Brain microvascular endothelial cell (primary cell): Measurements from ENCODE around the gene LATS2.

Source experiments
- DNase-seq: peaks from one replicate; pipeline ENCODE4 v3.0.0-alpha.2; 2020
- H3K27ac ChIP-seq: fragments of 250-450 bp; sonication (Bioruptor Pico); 2 replicates; pipeline ENCODE4 v1.5.1; 2020; ENCODE audit warnings: mild to moderate bottlenecking, moderate library complexity
- H3K27me3 ChIP-seq: fragments of 250-450 bp; sonication (Bioruptor Pico); replicated peaks from 2 replicates; pipeline ENCODE4 v1.5.1; 2020; ENCODE audit warnings: mild to moderate bottlenecking
- H3K36me3 ChIP-seq: fragments of 250-450 bp; sonication (Bioruptor Pico); replicated peaks from 2 replicates; pipeline ENCODE4 v1.5.1; 2020; ENCODE audit warnings: mild to moderate bottlenecking
- H3K4me3 ChIP-seq: 2 replicates; pipeline ENCODE4 v1.5.1; 2011; ENCODE audit warnings: low read depth, mild to moderate bottlenecking, control low read depth, low read length, moderate library complexity
- in situ Hi-C: cut with HindIII; loops from 2 replicates; pipeline ENCODE4 v1.10.0; 2017; ENCODE audit warnings: low sequenced_read_pairs, low pct_ligation_motif_present
- TF ChIP-seq, protein P1 (sequence below): IDR thresholded peaks from 2 replicates; pipeline ENCODE4 v1.5.1; 2011; ENCODE audit warnings: low read depth, mild to moderate bottlenecking, moderate library complexity, low read length, control low read depth, inconsistent platforms; ENCODE audit errors: missing control alignments

LATS2 gene

DNA sequence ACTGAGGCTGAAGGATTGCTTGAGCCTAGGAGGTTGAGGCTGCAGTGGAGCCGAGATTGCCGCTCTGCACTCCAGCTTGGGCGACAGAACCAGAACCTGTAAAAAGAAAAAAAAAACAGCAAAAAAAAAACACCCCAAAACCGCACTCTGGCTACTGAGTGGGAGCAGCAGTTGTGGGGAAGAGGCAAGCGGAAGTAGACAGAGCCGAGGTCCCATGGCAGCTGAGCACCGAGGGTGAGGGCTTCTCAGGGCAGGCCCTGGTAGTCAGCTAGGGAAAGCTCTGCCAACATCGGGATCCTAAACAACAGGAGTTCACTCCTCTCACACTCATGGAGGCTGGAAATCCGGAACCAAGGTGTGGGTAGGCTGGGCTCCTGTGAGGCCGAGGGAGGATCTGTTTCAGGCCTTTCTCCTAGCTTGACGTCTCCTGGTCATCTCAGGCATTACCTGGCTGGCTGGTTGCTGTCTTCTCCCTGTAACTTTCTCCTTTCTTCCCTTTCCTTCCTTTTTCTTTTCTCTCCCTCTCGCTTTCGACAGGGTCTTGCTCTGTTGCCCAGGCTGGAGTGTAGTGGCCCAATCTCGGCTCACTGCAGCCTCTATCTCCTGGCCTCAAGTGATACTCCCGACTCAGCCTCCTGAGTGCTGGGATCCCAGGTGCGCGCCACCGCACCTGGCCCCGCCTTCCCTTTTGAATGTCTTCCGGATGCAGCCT, 15.8 kb upstream of the LATS2 start:
- in situ Hi-C loops, result no loop called here
- TF ChIP-seq, protein P1, sequence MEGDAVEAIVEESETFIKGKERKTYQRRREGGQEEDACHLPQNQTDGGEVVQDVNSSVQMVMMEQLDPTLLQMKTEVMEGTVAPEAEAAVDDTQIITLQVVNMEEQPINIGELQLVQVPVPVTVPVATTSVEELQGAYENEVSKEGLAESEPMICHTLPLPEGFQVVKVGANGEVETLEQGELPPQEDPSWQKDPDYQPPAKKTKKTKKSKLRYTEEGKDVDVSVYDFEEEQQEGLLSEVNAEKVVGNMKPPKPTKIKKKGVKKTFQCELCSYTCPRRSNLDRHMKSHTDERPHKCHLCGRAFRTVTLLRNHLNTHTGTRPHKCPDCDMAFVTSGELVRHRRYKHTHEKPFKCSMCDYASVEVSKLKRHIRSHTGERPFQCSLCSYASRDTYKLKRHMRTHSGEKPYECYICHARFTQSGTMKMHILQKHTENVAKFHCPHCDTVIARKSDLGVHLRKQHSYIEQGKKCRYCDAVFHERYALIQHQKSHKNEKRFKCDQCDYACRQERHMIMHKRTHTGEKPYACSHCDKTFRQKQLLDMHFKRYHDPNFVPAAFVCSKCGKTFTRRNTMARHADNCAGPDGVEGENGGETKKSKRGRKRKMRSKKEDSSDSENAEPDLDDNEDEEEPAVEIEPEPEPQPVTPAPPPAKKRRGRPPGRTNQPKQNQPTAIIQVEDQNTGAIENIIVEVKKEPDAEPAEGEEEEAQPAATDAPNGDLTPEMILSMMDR, result no peak
- H3K36me3 ChIP-seq, result no peaks in the 10 kb centered on the region
- no peak for DNase-seq
- no peak overlapping the region for H3K4me3 ChIP-seq
- H3K27ac ChIP-seq, result no peak overlapping the region
- H3K27me3 ChIP-seq, result no peaks in the 10 kb centered on the region

DNA sequence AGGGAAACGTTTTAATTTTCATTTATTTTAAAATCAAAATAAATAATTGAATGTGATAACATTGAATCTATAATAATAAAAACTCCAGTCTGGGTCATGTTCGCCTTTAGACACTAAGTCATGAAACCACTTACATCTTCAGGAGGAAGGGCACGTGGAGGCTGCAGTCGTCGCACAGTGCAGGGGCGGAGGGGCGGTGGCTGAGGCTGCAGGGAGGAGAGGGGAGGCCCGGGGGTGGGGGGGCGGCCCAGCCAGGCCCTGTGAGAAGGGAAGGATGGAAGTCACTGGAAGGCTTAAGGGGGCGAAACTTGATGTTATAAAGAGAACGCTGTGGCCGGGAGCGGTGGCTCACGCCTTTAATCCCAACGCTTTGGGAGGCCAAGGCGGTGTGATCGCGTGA, 14.9 kb upstream of the LATS2 start:
- no peak for DNase-seq
- no peaks in the 10 kb centered on the region for H3K36me3 ChIP-seq
- TF ChIP-seq, protein P1, result no peak
- H3K27me3 ChIP-seq, result no peaks in the 10 kb centered on the region
- no peak overlapping the region for H3K27ac ChIP-seq
- in situ Hi-C loops, result no loop called here
- peak overlapping the region; percentile 27 for H3K4me3 ChIP-seq

DNA sequence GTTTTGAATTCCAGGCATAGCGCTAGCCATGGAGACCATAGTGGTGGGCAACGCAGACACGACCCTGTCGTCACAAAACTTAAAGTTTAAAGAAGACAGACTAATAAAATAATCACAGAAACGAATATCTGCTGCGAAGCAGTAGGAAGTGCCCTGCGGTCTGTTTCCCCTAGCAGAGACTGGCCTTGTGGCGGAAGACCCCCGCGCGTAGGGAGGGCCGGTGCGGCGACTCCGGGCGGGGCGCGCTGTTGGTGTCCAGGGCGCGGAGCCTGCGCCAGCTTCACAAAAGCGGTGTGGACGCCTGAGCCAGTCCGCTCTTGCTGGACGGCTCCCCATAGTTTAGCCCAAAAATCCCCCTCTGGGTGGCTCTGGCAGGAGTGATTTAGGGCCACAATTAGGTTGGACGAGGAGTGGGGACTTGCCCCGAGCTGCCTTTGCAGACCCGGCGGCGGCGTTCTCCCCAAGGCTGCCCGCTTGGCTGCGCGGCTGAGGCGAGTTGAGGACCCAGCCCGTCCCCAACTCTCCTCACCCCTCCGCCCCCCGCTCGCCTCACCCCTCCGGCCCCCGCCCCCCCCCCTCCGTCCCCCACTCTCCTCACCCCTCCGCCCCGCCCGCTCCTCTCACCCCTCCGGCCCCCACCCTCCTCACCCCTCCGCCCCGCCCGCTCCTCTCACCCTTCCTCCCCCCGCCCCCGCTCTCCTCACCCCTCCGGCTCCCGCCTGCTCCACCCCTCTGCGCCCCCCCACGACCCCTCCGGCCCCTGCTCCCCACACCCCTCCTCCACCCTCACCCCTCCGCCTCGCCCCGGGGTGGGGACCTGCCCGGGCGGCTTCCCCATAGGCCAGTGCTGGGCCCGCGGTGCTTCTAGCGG, 14.2 kb upstream of the LATS2 start:
- no peaks in the 10 kb centered on the region for H3K36me3 ChIP-seq
- H3K27me3 ChIP-seq, result no peaks in the 10 kb centered on the region
- H3K4me3 ChIP-seq, result peak overlapping the region; percentile 57
- TF ChIP-seq, protein P1, result no peak
- peak overlapping the region; percentile 27 for H3K27ac ChIP-seq
- in situ Hi-C loops, result no loop called here
- DNase-seq, result no peak

DNA sequence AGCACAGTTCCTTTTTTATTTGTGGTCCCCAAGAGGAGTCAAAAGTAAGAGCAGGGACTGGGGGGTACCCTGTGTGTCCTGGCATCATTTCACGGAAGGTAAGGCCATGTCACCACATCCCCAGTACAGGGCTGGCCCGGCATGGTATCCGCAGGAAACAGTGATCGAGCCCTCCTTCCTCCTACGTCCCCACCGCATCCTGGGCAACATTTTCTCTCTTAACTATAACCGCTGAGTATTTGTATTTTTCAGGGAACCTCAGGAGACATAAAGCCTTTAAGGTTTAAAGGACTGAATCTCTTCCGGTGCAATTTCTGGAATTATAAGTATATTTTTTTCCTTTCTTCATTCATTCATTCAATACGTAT, 13.6 kb upstream of the LATS2 start:
- TF ChIP-seq, protein P1, result no peak
- Histone ChIP-seq H3K36me3 (no peaks in the 10 kb centered on the region), H3K27me3 (no peaks in the 10 kb centered on the region), H3K27ac (no peak overlapping the region), H3K4me3 (peak overlapping the region; percentile 57)
- in situ Hi-C loops, result no loop called here
- DNase-seq, result no peak

DNA sequence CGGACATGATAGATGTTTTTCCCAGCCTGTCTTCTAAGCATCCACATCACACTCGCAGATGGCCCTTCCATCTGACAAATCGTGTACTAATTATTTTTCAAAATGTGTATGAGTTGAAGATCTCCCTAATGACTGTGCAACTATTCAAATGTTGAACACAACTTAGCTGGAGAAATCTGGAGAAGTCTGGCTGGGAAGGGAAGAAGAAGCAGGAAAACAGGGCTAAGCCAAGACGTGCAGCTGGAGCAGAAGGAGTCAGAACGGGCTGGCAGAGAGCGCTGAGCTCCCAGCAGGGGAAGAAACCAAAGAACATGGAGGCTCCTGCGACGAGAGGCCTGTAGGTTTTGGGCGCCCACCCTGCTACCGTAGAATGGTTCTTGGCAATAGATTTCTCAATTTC, 13.2 kb upstream of the LATS2 start:
- in situ Hi-C loops, result no loop called here
- no peak overlapping the region for H3K4me3 ChIP-seq

More for the DNA sequence above, 13.2 kb upstream of the LATS2 start:
- DNase-seq, result no peak
- H3K27ac ChIP-seq, result no peak overlapping the region
- TF ChIP-seq, protein P1, result no peak
- H3K27me3 ChIP-seq, result no peaks in the 10 kb centered on the region
- H3K36me3 ChIP-seq, result no peaks in the 10 kb centered on the region
